ENCODE measurements around the gene PABPC3.

DNA sequence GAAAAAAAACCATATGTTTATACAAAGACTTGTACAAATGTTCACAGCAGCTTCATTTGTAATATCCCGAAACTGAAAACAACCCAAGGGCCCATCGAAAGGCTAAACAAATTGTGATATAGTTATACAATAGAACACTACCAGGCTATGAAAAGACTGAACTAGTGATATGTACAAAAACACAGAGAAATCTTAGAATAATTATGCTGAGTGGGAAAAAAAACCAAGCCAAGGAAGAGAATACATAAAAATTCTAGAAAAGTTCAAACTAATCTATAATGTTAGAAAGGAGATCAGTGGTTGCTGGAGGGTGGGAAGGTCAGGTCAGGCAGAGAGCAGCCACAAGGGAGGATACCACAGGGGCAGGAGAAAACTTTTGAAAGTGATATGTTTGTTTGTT lies 7.8 kb downstream of the PABPC3 start:
- TF ChIP-seq, protein P1, sequence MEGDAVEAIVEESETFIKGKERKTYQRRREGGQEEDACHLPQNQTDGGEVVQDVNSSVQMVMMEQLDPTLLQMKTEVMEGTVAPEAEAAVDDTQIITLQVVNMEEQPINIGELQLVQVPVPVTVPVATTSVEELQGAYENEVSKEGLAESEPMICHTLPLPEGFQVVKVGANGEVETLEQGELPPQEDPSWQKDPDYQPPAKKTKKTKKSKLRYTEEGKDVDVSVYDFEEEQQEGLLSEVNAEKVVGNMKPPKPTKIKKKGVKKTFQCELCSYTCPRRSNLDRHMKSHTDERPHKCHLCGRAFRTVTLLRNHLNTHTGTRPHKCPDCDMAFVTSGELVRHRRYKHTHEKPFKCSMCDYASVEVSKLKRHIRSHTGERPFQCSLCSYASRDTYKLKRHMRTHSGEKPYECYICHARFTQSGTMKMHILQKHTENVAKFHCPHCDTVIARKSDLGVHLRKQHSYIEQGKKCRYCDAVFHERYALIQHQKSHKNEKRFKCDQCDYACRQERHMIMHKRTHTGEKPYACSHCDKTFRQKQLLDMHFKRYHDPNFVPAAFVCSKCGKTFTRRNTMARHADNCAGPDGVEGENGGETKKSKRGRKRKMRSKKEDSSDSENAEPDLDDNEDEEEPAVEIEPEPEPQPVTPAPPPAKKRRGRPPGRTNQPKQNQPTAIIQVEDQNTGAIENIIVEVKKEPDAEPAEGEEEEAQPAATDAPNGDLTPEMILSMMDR (conservative IDR thresholded peaks at IDR 0.05): no peak
- no peak for TF ChIP-seq EZH2 (IDR thresholded peaks at IDR 0.05; ENCODE audit: low read depth)

Data from PC-9 (cell line).